ENCODE data around the gene LRRC37A.
A peak's percentile ranks its signal among the peaks of the same experiment; 100 is the strongest.
"Not testable (repeated sequence)": the region's sequence is repeated elsewhere in the genome, so short reads cannot be mapped to it uniquely, and the experiment has no call there.

The LRRC37A gene

GRCh38 chr17:46290906-46291546, 3.9 kb upstream of the LRRC37A start:
- not testable (repeated sequence) for DNase-seq

- DNase-seq = not testable (repeated sequence)
Measured at GRCh38 chr17:46291618-46292017, 3.3 kb upstream of the LRRC37A start.

GRCh38 chr17:46341220-46341619, 46.3 kb downstream of the LRRC37A start:
- not testable (repeated sequence) for DNase-seq

DNA sequence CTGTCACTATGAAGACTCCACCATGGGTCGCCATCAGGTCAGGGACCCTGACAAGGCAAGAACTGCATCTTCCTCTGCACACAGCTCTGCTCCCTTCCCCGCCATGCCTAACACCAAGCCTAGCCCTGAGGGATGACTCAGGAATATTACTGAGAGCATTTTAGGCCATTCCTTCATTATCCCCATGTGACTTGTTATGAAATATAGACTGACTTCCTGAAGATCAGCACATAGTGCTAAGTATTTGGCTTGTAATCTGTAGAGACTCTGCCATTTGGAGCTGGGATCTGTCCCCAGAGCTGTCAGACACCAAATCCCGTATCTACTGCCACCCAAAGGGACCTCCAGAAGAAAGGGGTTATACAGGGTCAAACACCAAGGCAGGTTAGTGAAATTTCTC, 47.2 kb downstream of the LRRC37A start:
- DNase-seq = not testable (repeated sequence)

GRCh38 chr17:46348345-46348744, 53.4 kb downstream of the LRRC37A start:
- not testable (repeated sequence) for DNase-seq

DNA sequence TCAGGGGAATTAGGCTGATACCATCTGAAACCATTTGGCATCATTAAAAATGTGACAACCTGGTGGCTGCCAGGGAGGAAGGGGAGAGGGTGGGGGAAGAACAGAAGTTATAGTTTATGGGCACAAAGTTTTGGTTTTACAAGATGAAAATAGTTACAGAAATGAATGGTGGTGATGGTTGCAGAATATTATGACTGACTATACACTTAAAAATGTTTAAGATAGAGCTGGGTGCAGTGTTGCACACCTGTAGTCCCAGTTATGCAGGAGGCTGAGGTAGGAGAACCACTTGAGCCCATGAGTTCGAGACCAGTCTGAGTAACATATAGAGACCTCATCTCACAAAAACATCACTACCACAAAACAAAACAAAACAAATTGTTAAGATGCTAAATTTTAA, 54.1 kb downstream of the LRRC37A start:
- DNase-seq = not testable (repeated sequence)

GRCh38 chr17:46353856-46354255, 58.9 kb downstream of the LRRC37A start:
- not testable (repeated sequence) for DNase-seq

DNA sequence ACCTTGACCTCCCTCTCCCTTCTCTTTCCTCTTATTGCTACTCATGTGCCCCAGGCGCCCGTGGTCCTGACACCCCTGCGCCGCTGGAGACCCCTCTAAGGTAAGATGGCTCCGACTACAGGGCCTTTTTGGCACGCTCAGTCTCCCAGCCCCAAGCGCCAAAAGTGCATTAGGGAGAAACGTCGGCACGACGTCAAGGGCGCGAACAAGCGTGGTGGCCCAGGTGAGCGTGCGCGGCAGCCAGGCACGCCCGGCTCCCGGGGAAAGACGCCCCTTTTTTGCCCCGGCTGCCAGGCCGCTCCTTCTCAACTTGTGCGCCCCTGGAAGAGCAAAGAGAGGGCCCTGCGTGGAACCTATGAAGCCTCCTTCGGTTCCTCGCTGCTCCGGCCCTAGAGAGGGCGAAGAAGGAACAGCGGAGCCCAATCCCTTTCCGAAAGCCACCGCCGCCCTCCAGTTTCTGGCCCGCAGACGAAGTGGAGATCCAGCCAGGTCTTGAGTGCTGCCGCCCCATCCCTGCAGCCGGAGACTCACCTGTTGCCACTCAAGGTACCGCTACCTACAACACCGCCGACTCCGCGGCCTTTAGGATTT, 66.3 kb downstream of the LRRC37A start:
- not testable (repeated sequence) for DNase-seq

DNA sequence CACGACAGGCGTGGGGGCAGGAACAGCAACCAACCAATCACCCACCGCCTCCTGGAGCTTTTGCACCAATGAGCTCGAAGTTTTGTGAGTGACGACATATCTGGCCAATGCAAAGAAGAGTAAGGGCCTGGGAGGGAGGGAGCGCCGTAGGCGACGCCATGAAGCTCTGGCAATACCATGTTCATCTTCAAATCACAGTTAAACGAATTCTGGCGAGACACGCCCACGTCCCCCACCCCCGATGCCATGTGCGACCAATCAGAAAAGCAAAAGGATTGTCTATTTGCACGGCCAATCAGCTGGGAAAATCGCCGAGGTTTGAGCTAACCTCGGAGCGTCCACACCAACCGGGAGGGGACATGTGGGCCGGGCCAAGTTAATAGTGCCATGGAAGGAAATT, 66.8 kb downstream of the LRRC37A start, which contains the start of gene ARL17B:
Gene ARL17B (minus strand): TSS at position 12 of the 400 bp plus-strand sequence. CDS start 3,369 bp downstream, outside the sequence.
- peak; percentile 81 for DNase-seq

- DNase-seq = not testable (repeated sequence)
Measured at GRCh38 chr17:46367520-46367919, 72.6 kb downstream of the LRRC37A start.

GRCh38 chr17:46372236-46373229, 77.6 kb downstream of the LRRC37A start:
- not testable (repeated sequence) for DNase-seq

- not testable (repeated sequence) for DNase-seq
Measured at GRCh38 chr17:46373418-46373817, 78.5 kb downstream of the LRRC37A start.

DNA sequence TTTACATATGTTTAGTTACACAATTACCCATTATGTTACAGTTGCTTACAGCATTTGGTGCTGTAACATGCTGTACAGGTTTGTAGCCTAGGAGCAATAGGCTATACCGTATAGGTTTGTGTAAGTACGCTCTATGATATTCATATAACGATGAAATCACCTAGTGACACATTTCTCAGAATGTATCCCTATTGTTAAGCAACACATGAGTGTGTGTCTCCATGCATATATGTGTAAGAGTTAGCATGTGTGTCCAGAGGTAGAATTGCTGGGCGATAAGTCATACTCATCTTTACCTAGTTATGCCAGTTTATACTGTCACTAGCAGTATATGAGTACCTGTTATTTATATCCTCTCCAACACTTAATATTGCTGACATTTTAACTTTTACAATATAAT, 88.2 kb downstream of the LRRC37A start:
- not testable (repeated sequence) for DNase-seq

DNA sequence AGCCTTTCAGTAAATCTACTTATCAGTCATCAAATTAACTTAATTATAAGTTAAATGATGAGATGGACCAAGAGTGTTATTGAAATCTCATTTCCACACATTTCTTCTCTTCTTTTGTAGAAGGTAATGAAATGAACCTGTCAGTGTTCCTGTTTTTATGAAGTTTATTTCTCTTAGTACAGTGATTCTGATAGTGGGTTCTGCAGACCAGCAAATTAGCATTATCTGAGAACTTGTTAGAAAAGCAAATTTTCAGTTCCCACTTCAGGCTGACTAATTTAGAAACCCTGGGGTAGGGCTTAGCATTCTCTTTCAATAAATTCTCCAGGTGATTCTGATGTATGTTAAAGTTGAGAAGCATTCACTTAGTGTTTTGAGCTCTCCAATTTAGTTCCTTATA, 90.6 kb downstream of the LRRC37A start:
- DNase-seq = not testable (repeated sequence)

Measured in activated effector memory CD4-positive, alpha-beta T cell treated with Interleukin-2 at 50 U/mL for 16 hours (primary cell).